Lower leg skin (tissue), 3 donors: ENCODE data around the gene NRG4.
"Not testable (repeated sequence)": the region's sequence is repeated elsewhere in the genome, so short reads cannot be mapped to it uniquely, and the experiment has no call there.

Source experiments
- POLR2A ChIP-seq, 2 donors: fragments of 450-650 bp; IDR thresholded peaks; one replicate each; pipeline ENCODE4 v1.6.1; 2016 to 2017; ENCODE audit warnings: antibody characterized with exemption in 2 of 2, mild to moderate bottlenecking in 1 of 2, moderate library complexity in 1 of 2
- TF ChIP-seq, protein P1 (sequence below), 3 donors: fragments of 450-650 bp; IDR thresholded peaks; one replicate each; pipeline ENCODE4 v1.5.1; 2016; ENCODE audit warnings: antibody characterized with exemption in 3 of 3, mild to moderate bottlenecking in 3 of 3, moderate library complexity in 2 of 3

- TF ChIP-seq POLR2A (IDR thresholded peaks at IDR 0.05), result not testable (repeated sequence)
- TF ChIP-seq, protein P1, sequence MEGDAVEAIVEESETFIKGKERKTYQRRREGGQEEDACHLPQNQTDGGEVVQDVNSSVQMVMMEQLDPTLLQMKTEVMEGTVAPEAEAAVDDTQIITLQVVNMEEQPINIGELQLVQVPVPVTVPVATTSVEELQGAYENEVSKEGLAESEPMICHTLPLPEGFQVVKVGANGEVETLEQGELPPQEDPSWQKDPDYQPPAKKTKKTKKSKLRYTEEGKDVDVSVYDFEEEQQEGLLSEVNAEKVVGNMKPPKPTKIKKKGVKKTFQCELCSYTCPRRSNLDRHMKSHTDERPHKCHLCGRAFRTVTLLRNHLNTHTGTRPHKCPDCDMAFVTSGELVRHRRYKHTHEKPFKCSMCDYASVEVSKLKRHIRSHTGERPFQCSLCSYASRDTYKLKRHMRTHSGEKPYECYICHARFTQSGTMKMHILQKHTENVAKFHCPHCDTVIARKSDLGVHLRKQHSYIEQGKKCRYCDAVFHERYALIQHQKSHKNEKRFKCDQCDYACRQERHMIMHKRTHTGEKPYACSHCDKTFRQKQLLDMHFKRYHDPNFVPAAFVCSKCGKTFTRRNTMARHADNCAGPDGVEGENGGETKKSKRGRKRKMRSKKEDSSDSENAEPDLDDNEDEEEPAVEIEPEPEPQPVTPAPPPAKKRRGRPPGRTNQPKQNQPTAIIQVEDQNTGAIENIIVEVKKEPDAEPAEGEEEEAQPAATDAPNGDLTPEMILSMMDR (IDR thresholded peaks at IDR 0.05), result not testable (repeated sequence)
Measured at GRCh38 chr15:75910355-75910754, 101.9 kb downstream of the NRG4 start.
